CD4-positive, alpha-beta T cell treated with Interleukin-2 at 100 ng/mL for 4 hours (primary cell): ENCODE measurements around the gene EFNA2.
"Not testable (repeated sequence)": the region's sequence is repeated elsewhere in the genome, so short reads cannot be mapped to it uniquely, and the experiment has no call there.

Source experiments
- DNase-seq: peaks from one replicate; pipeline ENCODE4 v3.0.0-alpha.2; 2020; ENCODE audit warnings: low spot score

EFNA2 gene

DNA sequence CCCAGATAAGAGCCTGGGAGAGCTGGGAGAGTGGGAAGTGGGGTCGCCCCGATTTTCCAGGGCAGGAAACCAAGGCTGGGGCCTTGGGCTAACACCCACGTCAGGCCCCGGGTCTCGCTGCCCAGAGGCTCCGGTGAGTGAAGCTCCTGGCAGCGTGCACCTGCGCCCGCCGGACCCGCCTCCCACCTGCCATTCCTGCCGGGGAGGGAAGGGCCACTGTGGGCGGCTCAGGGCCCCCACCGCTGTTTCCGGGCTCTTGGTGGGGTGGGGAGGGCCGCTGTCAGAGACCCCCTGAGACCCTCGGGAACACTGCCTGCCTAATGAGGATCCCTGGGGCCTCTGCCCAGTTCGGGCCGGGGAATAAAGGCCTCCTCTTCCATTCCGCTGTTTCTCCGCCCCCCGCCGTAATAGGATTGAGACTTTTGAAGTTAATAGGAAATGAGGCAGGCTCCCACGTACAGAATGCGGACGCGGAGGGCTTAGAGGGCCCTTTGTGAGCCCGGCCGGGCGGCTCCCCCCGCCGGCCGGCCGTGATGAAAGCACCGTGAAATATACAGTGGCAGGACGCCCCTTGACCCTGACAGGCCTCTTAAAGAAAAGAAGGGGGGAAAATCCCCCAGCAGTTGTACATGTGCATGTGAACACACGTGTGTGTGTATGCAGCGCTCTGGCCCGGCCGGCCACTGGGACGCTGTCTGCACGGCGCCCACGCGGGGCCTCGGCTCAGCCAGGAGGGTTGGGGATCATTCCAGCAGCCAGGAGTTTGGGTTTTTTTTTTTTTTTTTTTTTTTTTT is 33.2 kb downstream of the EFNA2 start:
- DNase-seq: no peak

DNA sequence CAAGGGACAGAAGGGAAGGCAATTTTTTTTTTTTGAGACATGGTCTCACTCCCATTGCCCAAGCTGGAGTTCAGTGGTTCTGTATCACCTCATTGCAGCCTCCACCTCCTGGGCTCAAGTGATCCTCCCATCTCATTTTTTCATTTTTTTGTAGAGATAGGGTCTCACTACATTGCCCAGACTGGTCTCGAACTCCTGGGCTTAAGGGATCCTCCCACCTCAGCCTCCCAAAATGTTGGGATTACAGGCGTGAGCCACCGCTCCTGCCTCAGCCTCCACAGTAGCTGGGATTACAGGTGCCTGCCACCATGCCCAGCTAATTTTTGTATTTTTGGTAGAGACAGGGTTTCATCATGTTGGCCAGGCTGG is 34.6 kb downstream of the EFNA2 start:
- not testable (repeated sequence) for DNase-seq

DNA sequence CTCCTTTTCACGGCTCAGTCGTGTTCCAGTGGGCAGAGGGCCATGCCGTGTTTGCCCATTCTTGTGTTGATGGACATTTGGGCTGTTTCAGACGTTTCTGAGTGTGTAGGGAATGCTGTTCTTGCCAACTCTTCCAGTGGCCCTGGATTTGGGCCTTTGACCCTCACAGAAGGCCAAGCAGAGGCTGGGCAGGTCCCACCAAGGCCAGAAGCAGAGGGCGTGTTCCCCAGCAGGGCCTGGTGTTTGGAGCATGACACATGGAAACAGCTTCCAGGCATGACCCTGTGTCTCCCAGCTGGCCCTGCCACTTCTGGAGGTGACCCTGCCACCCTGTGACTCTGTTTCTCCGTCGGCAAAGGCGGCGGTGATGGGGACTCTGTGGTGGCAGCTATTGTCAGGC is 35.9 kb downstream of the EFNA2 start:
- no peak for DNase-seq

DNA sequence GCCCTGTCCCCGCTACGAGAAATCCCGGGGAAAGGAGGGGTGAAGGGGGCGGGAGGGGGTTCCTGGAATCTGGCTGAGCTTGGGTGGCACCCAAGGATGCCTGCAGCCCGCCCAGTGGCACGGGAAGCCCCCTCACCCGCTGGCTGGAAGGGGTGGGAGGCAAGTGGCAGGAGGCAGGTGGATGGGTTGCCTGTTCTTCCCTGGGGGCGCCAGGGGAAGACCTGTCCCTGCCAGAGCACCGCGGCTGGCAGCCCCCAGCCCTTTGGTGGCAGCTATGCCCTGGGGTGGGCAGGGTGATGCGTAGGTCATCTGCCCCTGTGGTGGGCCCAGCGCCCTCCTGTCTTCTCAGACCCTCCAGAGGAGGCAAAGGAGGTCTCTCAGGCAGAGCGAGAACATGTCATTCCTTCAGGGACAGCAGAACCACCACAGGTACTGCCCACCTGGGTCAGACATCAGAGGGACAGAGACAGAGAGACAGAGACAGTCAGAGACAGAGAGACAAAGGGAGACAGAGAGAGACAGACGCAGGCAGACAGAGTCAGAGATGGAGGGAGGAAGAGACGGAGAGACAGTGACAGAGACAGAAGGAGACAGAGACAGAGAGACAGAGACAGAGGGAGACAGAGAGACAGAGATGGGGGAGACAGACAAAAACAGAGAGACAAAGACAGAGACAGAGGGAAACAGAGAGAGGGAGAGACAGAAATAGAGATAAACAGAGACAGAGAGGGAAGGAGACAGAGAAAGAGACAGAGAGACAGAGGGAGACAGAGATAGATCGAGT is 36.7 kb downstream of the EFNA2 start:
- DNase-seq: no peak

DNA sequence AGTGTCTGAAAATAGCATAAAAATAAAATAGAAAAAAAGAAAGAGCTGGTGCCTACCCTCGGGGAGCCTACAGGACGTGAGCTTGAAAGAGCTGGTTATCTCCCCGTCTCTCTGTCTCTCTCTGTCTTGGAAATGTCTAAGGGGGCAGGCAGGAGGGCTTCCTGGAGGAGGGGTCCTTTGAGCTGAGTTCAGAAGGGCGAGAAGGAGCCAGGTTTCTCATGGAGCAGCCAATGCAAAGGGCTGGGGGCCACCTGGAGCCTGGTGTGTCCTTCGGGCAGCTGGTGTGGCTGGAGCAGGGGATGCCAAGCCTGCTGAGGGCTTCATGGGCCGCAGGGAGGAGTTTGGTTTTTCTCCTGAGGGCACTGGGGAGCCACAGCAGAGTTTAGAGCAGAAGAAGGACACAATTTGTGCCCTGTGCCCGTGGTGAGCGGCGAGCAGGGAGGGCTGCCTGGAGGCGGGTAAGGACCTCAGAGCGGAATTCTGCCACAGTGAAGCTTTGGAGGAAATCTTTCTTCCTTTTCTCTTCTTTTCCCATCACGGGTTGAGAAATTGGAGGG is 38.7 kb downstream of the EFNA2 start:
- no peak for DNase-seq

DNA sequence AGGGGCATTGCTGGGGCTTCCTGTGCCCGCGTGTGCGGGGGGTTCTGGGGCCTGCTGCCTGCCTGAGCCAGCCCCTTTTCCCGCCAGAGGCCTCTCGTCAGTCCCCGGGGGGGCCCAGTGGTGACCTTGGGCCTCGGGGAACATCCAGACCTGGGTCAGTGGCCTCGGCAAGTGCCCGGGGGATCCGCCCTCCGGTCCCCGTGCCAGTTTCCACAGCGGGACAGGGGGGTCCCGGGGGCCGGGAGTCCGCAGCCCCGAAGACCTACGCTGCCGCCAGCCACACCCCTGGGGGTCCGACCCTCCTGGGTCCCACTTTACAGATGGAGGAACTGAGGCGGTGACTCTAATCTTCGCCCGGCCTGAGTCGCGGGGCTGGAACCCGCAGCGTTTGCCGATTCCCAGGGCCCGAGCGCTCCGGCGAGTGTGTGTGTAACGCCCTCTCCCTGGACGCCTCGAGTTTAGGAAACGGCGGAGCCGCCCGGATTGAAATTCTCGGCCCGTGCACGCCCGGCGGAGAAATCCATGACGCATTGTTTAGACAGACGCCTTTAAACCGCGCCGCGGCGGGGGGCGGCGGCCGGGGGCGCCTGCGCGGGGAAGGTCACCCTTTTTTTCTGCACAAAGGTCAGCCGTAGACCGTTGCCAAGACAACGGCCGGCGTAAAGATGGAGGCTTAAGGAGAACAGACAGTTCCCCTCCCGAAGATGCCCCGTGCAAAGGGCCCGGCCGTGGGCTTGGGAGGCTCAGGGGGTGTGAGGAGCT is 39.3 kb downstream of the EFNA2 start:
- no peak for DNase-seq

DNA sequence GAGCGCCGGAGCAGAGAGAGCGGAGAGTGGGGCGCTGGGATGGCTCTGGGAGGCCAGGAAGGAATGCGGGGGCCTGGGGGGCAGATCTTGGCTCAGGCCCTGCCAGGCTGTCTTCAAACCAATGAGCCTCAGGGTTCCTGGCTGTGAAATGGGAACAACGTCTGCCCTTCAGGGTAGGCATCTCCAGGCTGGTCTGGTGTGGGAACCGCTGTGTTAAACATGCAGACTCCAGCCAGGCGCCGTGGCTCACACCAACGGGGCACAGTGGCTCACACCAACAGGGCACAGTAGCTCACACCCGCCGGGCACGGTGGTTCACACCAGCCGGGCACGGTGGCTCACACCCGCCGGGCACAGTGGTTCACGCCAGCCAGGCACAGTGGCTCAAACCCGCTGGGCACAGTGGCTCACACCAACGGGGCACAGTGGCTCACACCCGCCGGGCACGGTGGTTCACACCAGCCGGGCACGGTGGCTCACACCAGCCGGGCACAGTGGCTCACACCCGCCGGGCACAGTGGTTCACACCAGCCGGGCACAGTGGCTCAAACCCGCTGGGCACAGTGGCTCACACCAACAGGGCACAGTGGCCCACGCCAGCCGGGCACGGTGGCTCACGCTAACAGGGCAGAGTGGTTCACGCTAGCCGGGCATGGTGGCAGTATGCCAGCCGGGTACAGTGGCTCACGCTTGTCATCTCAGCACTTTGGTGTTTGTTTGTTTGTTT is 40.1 kb downstream of the EFNA2 start:
- no peak for DNase-seq

DNA sequence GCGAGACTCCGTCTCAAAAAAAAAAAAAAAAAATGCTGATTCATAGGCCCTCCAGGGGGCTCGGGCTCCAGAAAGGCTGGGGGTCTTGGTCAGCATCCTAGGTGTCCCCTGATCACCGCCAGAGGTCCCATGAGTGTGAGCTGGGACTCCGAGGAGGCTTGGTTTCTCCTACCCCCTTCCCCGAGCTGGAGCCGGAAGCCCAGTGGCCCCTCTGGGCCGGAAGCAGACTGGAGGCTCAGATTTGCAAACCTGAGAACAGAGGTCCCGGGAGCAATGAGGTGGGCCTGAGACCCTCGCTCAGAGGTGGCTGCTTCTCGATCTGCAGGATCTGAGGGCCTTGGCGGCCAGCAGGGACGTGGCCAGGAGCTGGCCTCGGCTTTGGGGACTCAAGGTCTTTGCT is 41.5 kb downstream of the EFNA2 start:
- no peak for DNase-seq

DNA sequence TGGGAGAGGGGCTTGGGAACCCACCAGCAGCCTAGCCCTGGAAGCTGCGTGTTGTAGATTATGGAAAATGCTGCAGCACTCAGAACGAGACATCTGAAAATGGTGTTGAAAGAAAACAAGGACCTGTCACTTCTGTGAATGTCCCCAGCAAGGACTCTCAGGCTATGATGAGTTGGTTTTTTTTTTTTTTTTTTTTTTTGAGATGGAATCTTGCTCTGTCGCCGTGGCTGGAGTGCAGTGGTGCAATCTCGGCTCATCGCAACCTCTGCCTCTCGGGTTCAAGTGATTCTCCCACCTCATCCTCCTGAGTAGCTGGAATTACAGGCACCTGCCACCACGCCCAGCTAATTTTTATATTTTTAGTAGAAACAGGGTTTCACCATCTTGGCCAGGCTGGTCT is 46.5 kb downstream of the EFNA2 start:
- not testable (repeated sequence) for DNase-seq

DNA sequence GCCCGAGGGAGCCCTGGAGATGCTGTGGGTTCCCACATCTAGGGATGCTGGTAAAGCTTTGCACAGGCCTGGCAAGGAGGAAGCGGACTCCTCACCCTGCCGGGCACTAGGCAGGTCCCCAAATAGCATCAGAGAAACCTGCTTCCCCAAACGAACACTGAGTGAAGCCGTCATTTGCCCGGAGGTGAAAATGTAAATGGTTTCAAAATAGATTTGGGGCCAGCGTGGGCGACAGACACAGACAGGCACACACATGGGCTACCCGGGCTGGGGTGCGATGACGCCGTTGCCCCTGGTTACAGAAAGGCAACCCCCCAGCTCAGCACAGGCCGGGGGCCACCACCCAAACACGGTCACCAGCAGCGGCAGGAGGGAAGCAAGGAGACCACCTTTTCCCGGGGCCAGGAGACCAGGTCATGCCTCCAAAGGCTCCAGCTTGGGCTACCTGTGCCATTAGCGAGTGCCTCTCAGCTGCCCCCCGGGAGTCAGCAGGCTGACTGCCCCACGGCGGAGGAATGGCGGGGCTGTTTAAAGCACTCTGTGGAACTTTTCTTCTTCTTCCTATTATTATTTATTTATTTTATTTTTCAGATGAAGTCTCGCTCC is 50.5 kb downstream of the EFNA2 start:
- no peak for DNase-seq

DNA sequence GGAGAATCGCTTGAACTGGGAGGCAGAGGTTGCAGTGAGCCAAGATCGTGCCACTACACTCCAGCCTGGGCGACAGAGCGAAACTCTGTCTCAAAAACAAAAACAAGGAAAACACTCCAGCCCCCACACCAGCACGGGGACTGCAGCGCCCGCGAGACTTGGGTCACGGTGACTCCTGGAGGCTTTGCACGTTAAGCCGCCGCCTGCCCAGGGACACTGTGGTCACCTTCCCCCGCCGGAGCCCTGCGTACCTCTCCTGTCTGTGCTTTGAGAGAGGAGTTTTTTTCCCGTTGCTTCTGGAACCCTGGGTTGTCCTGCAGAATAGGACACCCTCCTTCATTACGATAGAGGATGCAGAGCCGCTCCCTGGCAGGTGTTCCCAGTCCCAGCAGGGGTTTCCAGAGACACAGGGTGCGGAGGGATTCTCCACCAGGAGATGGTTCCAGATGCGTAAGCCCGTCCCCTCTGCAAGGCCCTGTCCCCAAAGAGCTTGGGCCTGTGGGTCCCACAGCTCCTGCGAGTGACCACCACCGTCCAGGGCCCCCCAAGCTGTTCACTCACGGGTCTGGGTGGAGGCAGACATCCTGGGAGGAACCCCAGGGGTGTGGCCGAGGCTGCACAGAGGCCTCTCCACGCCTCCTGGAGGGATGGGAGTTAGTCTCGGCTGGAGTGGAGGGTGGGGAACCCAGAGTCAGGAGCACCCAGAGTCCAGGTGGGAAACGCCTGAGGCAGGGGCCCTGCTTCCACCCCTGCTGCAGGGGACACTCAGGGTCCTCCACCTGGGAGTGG is 55.2 kb downstream of the EFNA2 start:
- no peak for DNase-seq

DNA sequence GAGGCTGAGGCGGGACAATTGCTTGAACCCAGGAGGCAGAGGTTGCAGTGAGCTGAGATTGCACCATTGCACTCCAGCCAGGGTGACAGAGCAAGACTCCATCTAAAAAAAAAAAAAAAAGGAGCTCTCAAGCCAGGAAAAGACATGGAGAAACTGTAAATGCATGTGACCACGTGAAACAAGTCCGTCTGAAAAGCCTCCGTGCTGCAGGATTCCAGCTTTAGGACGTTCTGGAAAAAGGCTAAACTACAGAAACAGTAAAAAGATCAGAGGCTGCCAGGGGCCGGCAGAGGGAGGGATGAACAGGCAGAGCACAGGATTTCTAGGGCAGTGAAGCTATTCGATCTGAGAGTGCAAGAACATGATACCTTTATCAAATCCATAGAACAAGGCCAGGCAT is 57.4 kb downstream of the EFNA2 start:
- DNase-seq: no peak

DNA sequence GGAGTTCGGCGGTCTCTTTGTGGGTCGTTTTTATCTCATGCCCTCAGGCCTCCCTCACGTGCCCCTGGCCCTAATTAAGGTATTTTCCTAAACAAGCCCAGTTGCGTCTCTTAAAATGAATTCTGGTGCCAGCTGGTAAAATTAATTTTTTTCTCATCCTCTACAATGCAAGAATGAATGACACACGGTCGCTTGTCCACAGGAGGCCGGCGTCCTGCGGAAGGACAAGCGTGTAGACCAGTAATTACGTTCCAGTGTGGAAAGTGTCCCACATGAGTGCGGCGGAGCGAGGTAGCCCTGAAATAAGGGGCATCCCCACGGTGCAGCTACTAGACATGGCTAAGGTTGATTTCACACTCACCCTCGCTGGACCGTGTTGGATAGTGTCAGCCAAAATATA is 63.5 kb downstream of the EFNA2 start:
- DNase-seq: no peak

DNA sequence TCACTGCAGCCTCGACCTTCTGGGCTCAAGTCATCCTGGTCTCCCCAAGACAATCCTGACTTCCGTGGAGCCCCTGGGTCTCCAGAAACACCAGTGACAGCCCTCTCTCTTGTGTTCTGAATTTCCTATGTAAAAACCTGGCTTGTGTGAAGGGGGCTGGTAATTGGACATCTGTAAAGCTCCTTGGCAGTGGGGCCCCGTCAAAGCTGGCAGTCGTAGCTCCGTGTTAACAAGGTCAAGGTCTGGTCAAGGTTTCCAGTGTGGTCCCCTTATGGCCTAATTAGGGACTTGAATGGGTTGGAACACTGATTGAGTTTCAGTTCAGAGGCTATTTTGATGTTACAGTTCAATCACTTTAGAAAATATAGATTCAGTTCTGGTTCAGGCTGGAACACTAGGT is 65.2 kb downstream of the EFNA2 start:
- no peak for DNase-seq
